22Rv1 (cell line): ENCODE measurements around the gene GABPB1.

Source experiments
- CTCF ChIP-seq: fragments of 450-650 bp; IDR thresholded peaks from 2 replicates; pipeline ENCODE4 v1.5.1; 2017; ENCODE audit warnings: mild to moderate bottlenecking
- ZFX ChIP-seq: fragments of 450-650 bp; IDR thresholded peaks from 2 replicates; pipeline ENCODE4 v1.6.1; 2017; ENCODE audit warnings: antibody characterized with exemption, borderline replicate concordance

- TF ChIP-seq CTCF (no peak), ZFX (no peak)
Observed at GRCh38 chr15:50287324-50288116, 67.5 kb downstream of the GABPB1 start.
